SHP77 treated with DMSO at 0.1 percent for 48 hours (cell line): ENCODE data around the gene OR13C4.
"Not testable (repeated sequence)": the region's sequence is repeated elsewhere in the genome, so short reads cannot be mapped to it uniquely, and the experiment has no call there.

ENCODE experiments used
- DNase-seq: peaks from one replicate; lab custom pipeline; 2025; lab: John Stamatoyannopoulos, UW

Gene OR13C4

DNA sequence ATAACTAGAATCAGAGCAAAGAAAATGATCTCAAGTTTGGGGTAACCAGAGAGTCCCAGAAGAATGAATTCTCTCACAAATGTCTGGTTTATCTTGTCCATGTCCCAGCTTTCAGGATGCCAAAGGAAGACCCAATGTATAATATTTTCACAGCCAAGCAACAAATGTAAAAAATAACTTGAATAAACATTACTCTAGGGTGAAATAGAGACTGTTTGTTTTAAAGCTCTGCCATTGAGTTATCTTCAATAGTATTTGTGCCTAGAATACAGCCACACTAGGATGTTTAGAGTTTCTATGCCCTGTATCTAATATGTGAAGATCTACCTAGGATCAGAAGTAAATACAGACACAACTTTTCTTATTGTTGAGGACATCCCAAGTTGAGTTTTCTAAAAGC lies at the start of gene OR13C4:
Gene OR13C4 (minus strand): TSS at position 101 of the 400 bp plus-strand sequence. CDS start 0 bp downstream, at position 101.
- no peak for DNase-seq

DNA sequence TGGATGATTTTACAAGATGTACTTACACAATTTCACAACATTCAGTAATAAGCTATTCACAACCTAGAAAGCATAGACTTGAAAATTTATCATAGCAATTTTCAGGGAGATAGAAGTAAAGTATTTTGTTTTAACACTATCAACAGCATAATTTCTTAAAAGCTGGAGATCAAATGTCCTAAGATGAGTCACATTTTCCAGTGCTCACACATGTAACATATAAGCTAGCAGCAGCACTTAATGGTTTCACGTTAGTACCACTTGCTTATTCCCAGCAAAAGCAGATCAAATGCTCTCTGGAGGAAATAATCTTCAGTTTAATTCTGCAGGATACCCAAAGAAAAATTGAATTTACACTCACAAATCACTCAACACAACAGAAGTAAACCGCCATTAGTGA lies 48.4 kb upstream of the OR13C4 start:
- no peak for DNase-seq

GRCh38 chr9:104572612-104573011 lies 45.6 kb upstream of the OR13C4 start:
- no peak for DNase-seq

GRCh38 chr9:104568868-104569267 lies 41.9 kb upstream of the OR13C4 start, which contains the start of gene OR13C8:
OR13C8 (plus strand) TSS chr9:104569168; CDS start chr9:104569168, 0 bp downstream.
- DNase-seq, result no peak

DNA sequence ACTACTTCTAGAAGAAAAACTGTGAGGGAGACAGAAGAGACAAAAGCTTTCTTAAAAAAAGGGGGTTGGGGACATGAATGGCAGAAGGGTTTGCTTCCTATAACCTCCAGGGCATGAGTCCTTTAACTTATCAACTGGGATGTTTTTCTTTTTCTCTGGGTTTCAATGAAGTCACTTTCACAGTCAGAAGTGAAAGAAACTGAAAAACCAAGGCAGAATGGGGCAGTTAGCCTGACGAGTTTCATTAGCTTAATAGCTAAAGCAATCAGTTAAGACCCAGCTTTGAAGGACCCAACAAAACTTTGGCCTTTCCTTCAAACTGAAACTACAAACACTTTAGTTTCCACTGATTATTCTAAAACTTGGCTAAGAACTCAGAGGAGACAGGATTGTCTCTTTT lies 37.3 kb upstream of the OR13C4 start:
- no peak for DNase-seq

GRCh38 chr9:104556830-104557634 lies 30.0 kb upstream of the OR13C4 start:
- DNase-seq, result no peak

- no peak for DNase-seq
These were observed 28.5 kb upstream of the OR13C4 start for GRCh38 chr9:104555521-104555920.

DNA sequence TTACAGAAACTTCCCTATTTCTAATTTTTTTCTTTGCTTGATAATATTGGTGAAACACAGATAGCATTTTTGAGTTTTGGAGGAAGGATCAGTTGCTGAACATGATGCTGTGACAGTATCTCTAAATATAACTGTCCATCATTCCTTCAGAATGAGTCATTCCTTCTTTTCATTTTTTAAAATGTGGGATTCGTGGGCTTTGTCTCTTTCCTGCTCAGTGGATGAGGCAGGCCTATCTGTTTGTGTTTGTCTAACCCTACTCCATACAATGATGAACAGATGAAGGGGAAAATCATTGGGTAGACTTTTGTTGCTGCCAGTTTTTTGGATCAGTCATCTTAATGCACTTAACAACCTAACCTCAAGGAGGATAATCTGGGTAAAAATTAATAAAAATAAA lies 26.3 kb upstream of the OR13C4 start:
- no peak for DNase-seq

DNA sequence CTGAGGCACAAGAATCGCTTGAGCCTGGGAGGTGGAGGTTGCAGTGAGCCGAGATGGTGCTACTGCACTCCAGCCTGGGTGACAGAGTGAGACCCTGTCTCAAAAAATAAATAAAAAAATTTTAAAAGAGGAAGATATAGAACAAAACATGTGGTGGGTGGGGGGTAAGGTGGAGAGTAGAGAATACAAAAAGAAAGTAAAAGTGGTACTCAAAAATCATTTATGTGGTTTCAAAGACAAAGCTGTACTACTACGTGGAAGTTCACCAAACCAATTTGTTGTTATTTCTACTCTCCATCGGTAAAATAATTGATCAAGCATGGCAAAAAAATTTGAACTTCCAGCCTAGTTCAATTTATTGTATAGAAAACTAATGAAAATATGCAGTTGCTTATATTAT lies 17.6 kb upstream of the OR13C4 start:
- no peak for DNase-seq

GRCh38 chr9:104539275-104539674 lies 12.3 kb upstream of the OR13C4 start:
- DNase-seq, result no peak

DNA sequence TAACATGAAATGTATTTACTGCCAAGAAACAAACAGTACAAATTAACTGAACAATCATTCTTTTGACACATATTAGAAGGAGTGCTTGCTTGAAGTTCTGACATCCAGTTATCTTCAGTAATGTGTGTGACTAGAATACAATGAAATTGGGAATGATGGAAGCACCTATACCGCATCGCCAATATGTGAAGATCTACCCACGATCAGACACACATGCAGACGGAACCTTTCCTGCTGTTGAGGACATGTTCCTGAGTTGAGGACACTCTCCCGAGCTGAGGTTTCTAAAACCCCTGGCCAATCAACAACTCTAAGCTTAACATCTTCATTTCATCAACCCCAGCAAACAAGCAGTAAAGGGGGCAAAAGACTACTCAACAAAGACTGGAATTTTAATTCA lies 9.7 kb upstream of the OR13C4 start, which contains the start of gene OR13C3:
Gene OR13C3 (minus strand): TSS at position 101 of the 400 bp plus-strand sequence. CDS start 133 bp downstream, outside the sequence.
- DNase-seq, result no peak

DNA sequence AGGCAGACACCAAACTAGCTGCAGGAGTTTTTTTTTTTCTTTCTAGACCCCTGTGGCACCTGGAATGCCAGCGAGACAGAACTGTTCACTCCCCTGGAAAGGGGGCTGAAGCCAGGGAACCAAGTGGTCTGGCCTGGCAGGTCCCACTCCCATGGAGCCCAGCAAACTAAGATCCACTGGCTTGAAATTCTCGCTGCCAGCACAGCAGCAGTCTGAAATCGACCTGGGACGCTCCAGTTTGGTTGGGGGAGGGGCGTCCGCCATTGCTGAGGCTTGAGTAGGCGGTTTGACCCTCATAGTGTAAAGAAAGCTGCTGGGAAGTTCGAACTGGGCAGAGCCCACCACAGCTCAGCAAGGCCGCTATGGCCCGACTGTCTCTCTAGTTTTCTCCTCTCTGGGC lies 6.8 kb downstream of the OR13C4 start:
- not testable (repeated sequence) for DNase-seq

DNA sequence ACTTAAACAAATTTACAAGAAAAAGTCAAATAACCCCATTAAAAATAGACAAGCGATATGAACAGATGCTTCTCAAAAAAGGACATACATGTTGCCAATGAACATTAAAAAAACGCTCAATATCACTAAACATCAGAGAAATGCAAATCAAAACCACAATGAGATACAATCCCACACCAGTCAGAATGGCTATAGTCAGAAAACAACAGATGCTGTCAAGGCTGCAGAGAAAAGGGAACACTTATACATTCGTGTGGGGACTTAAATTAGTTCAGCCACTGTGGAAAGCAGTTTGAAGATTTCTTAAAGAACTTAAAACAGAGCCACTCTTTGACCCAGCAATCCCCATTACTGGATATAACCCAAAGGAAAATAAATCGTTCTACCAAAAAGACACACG lies 12.1 kb downstream of the OR13C4 start:
- no peak for DNase-seq

GRCh38 chr9:104506565-104506964 lies 20.4 kb downstream of the OR13C4 start:
- DNase-seq, result no peak

GRCh38 chr9:104503963-104504362 lies 23.0 kb downstream of the OR13C4 start, which contains the start of gene OR13F1:
OR13F1 (plus strand) TSS chr9:104504263; CDS start chr9:104504263, 0 bp downstream.
- no peak for DNase-seq

- DNase-seq, result no peak
These were observed 23.6 kb downstream of the OR13C4 start for GRCh38 chr9:104503440-104503839.

DNA sequence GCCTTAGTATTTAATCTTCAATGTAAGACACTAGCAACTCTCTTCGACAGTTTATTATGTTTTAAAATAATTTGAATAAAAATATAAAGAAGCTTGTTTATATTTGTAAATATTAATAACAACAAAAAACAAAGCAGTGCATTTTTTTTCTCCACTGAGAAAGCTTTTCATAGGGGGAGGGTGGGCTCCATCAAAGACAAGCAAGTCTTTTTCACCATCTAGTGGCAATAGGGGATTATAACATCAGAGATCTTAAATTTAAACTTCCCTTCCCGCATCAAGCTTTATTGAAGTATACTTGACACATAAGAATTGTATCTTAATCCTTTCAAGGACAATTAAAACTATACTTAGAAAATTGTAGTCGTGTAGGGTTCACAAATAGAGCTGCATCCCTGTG lies 32.2 kb downstream of the OR13C4 start:
- peak; percentile 6 for DNase-seq

DNA sequence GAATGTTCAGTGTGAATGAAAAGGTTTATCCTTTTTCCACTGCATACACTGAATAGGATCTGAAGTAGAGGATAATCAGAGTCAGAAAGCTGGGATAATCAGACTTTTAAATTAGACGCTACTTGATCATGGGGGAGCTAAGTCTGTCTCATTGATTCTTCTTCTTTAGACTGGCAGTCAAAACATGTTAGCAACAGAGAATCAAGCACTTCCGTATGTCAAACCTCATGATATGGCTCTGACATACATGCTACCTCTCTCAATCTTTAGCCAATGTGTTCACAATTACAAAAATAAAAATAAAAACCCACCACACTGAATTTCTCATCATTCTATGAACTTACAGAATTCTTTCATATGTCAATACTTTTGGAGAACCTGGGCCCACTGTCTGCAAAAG lies 42.0 kb downstream of the OR13C4 start:
- no peak for DNase-seq

GRCh38 chr9:104482921-104483570 lies 44.0 kb downstream of the OR13C4 start:
- no peak for DNase-seq
